RWPE2 (cell line): ENCODE results near the gene SLC9A5.

ENCODE experiments used
- ATAC-seq: fragments of 200-7000 bp; cut with Tn5 transposase; 3 replicates; pipeline ENCODE4 v1.9.1; 2021; ENCODE audit warnings: low read depth
- DNase-seq: peaks from one replicate; pipeline ENCODE4 v3.0.0-alpha.2; 2020; ENCODE audit warnings: low spot score
- H3K27ac ChIP-seq: fragments of 450-650 bp; 2 replicates; pipeline ENCODE4 v1.5.1; 2017; ENCODE audit warnings: mild to moderate bottlenecking; ENCODE audit not compliant: poor library complexity, severe bottlenecking
- H3K27me3 ChIP-seq: fragments of 250-450 bp; sonication (Bioruptor Pico); 2 replicates; pipeline ENCODE4 v1.5.1; 2021; ENCODE audit warnings: mild to moderate bottlenecking, moderate library complexity; ENCODE audit not compliant: insufficient read depth, poor library complexity, severe bottlenecking
- H3K36me3 ChIP-seq: fragments of 250-450 bp; sonication (Bioruptor Pico); 2 replicates; pipeline ENCODE4 v1.5.1; 2020; ENCODE audit warnings: low read depth, mild to moderate bottlenecking, moderate library complexity
- H3K4me1 ChIP-seq: fragments of 250-450 bp; sonication (Bioruptor Pico); 2 replicates; pipeline ENCODE4 v1.5.1; 2021; ENCODE audit warnings: mild to moderate bottlenecking, moderate library complexity; ENCODE audit not compliant: insufficient read depth, poor library complexity, severe bottlenecking
- H3K4me3 ChIP-seq: fragments of 250-450 bp; sonication (Bioruptor Pico); 2 replicates; pipeline ENCODE4 v1.5.1; 2021; ENCODE audit warnings: mild to moderate bottlenecking, moderate library complexity; ENCODE audit not compliant: severe bottlenecking
- H3K9me3 ChIP-seq: fragments of 250-450 bp; sonication (Bioruptor Pico); 2 replicates; pipeline ENCODE4 v1.5.1; 2021; ENCODE audit warnings: mild to moderate bottlenecking, moderate library complexity; ENCODE audit not compliant: severe bottlenecking
- CTCF ChIP-seq: fragments of 450-650 bp; IDR thresholded peaks from one replicate; pipeline ENCODE4 v1.5.1; 2017; ENCODE audit warnings: mild to moderate bottlenecking, moderate library complexity; ENCODE audit not compliant: poor library complexity, severe bottlenecking

Gene SLC9A5

GRCh38 chr16:67206129-67206837 lies 42.5 kb upstream of the SLC9A5 start:
- Histone ChIP-seq H3K4me1 (peaks cover 26% of the 10 kb centered on the region), H3K27me3 (no peaks in the 10 kb centered on the region), H3K9me3 (no peaks in the 10 kb centered on the region), H3K4me3 (no peak overlapping the region), H3K36me3 (peaks cover 19% of the 10 kb centered on the region), H3K27ac (peak overlapping the region; percentile 92)
- TF ChIP-seq CTCF, result no peak
- DNase-seq, result peak; percentile 46
- ATAC-seq, result peak; percentile 0; the same call in 1 of the 3 replicates

- no peak overlapping the region for H3K4me3 ChIP-seq
- peak overlapping the region; percentile 92 for H3K27ac ChIP-seq
- peaks cover 27% of the 10 kb centered on the region for H3K4me1 ChIP-seq
- DNase-seq, result peak; percentile 80
- H3K9me3 ChIP-seq, result no peaks in the 10 kb centered on the region
- peak; percentile 47 for ATAC-seq
- no peaks in the 10 kb centered on the region for H3K27me3 ChIP-seq
- H3K36me3 ChIP-seq, result peaks cover 13% of the 10 kb centered on the region
- TF ChIP-seq CTCF, result no peak
Measured at GRCh38 chr16:67206838-67207248, 41.9 kb upstream of the SLC9A5 start.

GRCh38 chr16:67207249-67208091 lies 41.3 kb upstream of the SLC9A5 start:
- H3K4me1 ChIP-seq, result peaks cover 34% of the 10 kb centered on the region
- DNase-seq (peak; percentile 72), ATAC-seq (peak; percentile 49)
- no peak for TF ChIP-seq CTCF
- no peak overlapping the region for H3K4me3 ChIP-seq
- H3K27ac ChIP-seq, result peak overlapping the region; percentile 92
- H3K9me3 ChIP-seq, result no peaks in the 10 kb centered on the region
- peaks cover 7% of the 10 kb centered on the region for H3K36me3 ChIP-seq
- no peaks in the 10 kb centered on the region for H3K27me3 ChIP-seq

- Histone ChIP-seq H3K27ac (peak overlapping the region; percentile 92), H3K36me3 (no peaks in the 10 kb centered on the region; the same call in none of the 2 replicates), H3K9me3 (no peaks in the 10 kb centered on the region), H3K27me3 (no peaks in the 10 kb centered on the region), H3K4me1 (peaks cover 42% of the 10 kb centered on the region), H3K4me3 (no peak overlapping the region)
- DNase-seq (peak; percentile 62), ATAC-seq (no peak; the same call in 2 of the 3 replicates)
- no peak for TF ChIP-seq CTCF
Measured at GRCh38 chr16:67208154-67208896, 40.5 kb upstream of the SLC9A5 start.
